Measurements from ENCODE around the gene SLIT1. TPM values are rescaled to one million over a fixed set of nuclear protein-coding genes. Genes with fewer than 3 reads are reported as not detected.

Gene SLIT1
- total RNA-seq, 2 experiments from 2014 or later, result 0.13 to 1.0 TPM

DNA sequence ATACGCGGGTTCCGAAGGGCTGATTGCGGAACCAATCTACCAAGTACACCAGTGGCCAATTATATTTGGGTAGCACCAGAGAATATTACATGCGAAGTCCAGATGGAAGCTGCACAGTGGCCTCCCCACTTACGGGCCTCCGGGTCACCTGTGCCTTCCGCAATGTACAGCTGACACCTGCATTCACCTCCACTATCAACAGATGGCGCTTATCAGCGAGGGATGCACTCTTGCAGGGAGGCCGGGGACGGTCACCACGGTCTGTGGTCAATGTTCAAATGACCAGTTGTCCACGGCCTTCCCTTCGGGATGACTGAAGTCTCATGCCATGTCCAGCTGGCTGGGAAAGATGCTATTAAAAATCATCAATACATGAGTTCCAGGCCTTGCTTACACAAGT is 47.6 kb downstream of the SLIT1 start:
- Histone ChIP-seq H3K79me2 (ENCODE audit: insufficient read depth, low read depth, low read length) (no peaks in the 10 kb centered on the region), H3K9me2 (ENCODE audit: insufficient read depth, low read length) (no peaks in the 10 kb centered on the region), H3K36me3 (ENCODE audit: insufficient read depth, low read length) (no peaks in the 10 kb centered on the region), H2AFZ (ENCODE audit: low read length) (no peak overlapping the region), H4K20me1 (ENCODE audit: insufficient read depth, low read length) (no peaks in the 10 kb centered on the region), H3K4me3 (ENCODE audit: low read depth, low read length, poor library complexity, severe bottlenecking) (no peak overlapping the region), H3K9me3 (ENCODE audit: low read length) (no peaks in the 10 kb centered on the region), H3K4me1 (ENCODE audit: insufficient read depth, low read length, poor library complexity, severe bottlenecking) (no peaks in the 10 kb centered on the region), H3K4me2 (ENCODE audit: low read length) (no peak overlapping the region), H3K27ac (ENCODE audit: low read depth, low read length, poor library complexity, severe bottlenecking) (no peak overlapping the region)
- TF ChIP-seq, protein P1, sequence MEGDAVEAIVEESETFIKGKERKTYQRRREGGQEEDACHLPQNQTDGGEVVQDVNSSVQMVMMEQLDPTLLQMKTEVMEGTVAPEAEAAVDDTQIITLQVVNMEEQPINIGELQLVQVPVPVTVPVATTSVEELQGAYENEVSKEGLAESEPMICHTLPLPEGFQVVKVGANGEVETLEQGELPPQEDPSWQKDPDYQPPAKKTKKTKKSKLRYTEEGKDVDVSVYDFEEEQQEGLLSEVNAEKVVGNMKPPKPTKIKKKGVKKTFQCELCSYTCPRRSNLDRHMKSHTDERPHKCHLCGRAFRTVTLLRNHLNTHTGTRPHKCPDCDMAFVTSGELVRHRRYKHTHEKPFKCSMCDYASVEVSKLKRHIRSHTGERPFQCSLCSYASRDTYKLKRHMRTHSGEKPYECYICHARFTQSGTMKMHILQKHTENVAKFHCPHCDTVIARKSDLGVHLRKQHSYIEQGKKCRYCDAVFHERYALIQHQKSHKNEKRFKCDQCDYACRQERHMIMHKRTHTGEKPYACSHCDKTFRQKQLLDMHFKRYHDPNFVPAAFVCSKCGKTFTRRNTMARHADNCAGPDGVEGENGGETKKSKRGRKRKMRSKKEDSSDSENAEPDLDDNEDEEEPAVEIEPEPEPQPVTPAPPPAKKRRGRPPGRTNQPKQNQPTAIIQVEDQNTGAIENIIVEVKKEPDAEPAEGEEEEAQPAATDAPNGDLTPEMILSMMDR (conservative IDR thresholded peaks at IDR 0.05; ENCODE audit: low read length), result peak; percentile 78
- no peak for TF ChIP-seq EZH2phosphoT487 (IDR thresholded peaks at IDR 0.05; ENCODE audit: borderline replicate concordance, low read depth, low read length)
- ChIA-PET CTCF (ENCODE audit: unreplicated experiment) (no interaction called here), POLR2A (no interaction called here)
- no TSS peak for BruUV-seq (replicated peaks)
- intact Hi-C loops (cut with micrococcal nuclease; ENCODE audit: unreplicated experiment), result loop anchor here (1.0 kb wide), 1 partner anchor 72 kb away; no protein-coding TSS in a partner anchor
- DNase-seq (ENCODE audit: low spot score), result peak; percentile 30

DNA sequence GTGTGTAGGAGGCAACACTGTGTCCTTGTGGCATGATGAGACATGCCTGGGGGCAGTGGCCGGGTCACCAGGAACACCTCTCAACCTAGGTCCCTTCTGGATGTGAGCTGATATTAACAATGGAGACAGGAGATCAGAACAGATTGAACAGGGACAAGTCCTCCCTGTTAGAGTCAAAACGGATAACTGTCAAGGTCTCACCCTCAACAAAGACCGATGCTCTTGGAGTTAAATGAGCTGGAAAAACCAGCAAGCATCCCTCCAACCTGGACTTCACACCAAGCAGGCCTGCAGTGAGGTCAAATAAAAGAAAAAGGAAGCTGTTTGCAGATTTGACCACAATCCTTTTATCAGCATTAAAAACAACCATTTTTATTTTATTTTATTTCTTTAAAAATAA is 49.0 kb downstream of the SLIT1 start:
- ChIA-PET CTCF (ENCODE audit: unreplicated experiment) (interaction anchor here (0.7 to 1.2 kb wide), 2 partner anchors 60 to 74 kb away, joined by 3 read pairs; no protein-coding TSS in a partner anchor), POLR2A (interaction anchor here (0.8 to 1.3 kb wide), 4 partner anchors 10 to 24 kb away, joined by 3 to 4 read pairs (median 4); no protein-coding TSS in a partner anchor)
- no peak overlapping the region for H3K4me3 ChIP-seq (ENCODE audit: low read depth, low read length, poor library complexity, severe bottlenecking)
- no peak overlapping the region for H3K4me2 ChIP-seq (ENCODE audit: low read length)
- no peak for DNase-seq (ENCODE audit: low spot score)
- no peaks in the 10 kb centered on the region for H3K4me1 ChIP-seq (ENCODE audit: insufficient read depth, low read length, poor library complexity, severe bottlenecking)
- no peaks in the 10 kb centered on the region for H4K20me1 ChIP-seq (ENCODE audit: insufficient read depth, low read length)
- no peak overlapping the region for H2AFZ ChIP-seq (ENCODE audit: low read length)
- intact Hi-C loops (cut with micrococcal nuclease; ENCODE audit: unreplicated experiment), result no loop called here
- H3K36me3 ChIP-seq (ENCODE audit: insufficient read depth, low read length), result no peaks in the 10 kb centered on the region
- H3K79me2 ChIP-seq (ENCODE audit: insufficient read depth, low read depth, low read length), result no peaks in the 10 kb centered on the region
- no peaks in the 10 kb centered on the region for H3K9me2 ChIP-seq (ENCODE audit: insufficient read depth, low read length)
- no peak overlapping the region for H3K27ac ChIP-seq (ENCODE audit: low read depth, low read length, poor library complexity, severe bottlenecking)
- TF ChIP-seq, protein P1 (conservative IDR thresholded peaks at IDR 0.05; ENCODE audit: low read length), result no peak
- TF ChIP-seq EZH2phosphoT487 (IDR thresholded peaks at IDR 0.05; ENCODE audit: borderline replicate concordance, low read depth, low read length), result no peak
- no TSS peak for BruUV-seq (replicated peaks)
- no peaks in the 10 kb centered on the region for H3K9me3 ChIP-seq (ENCODE audit: low read length)

DNA sequence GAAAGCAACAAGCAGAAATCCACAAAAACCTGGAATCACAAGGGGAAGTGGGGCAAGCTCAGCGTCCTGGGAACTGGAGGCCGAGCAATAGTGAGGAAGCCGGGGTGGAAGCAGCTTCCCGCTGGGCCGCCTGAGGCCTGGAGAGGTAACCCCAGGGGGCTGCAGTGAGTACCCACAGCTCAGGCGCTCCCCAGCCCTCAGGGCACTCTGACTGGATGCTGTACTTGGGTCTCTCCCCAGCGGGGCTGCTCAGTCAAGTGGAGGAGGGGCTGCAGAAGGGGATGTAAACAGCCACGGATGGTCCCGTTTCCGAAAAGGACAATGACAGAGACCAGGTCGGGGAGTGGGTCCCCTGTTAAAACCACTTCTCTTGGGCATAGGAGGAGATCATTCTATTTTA is 50.3 kb downstream of the SLIT1 start:
- ChIA-PET POLR2A (no interaction called here), CTCF (ENCODE audit: unreplicated experiment) (interaction anchor here (1.2 kb wide), 1 partner anchor 75 kb away, joined by 3 read pairs; no protein-coding TSS in a partner anchor)
- Histone ChIP-seq H3K4me2 (ENCODE audit: low read length) (no peak overlapping the region), H3K9me2 (ENCODE audit: insufficient read depth, low read length) (no peaks in the 10 kb centered on the region), H2AFZ (ENCODE audit: low read length) (no peak overlapping the region), H3K36me3 (ENCODE audit: insufficient read depth, low read length) (no peaks in the 10 kb centered on the region), H3K9me3 (ENCODE audit: low read length) (no peaks in the 10 kb centered on the region), H3K4me3 (ENCODE audit: low read depth, low read length, poor library complexity, severe bottlenecking) (no peak overlapping the region), H3K79me2 (ENCODE audit: insufficient read depth, low read depth, low read length) (no peaks in the 10 kb centered on the region), H3K4me1 (ENCODE audit: insufficient read depth, low read length, poor library complexity, severe bottlenecking) (no peaks in the 10 kb centered on the region), H3K27ac (ENCODE audit: low read depth, low read length, poor library complexity, severe bottlenecking) (no peak overlapping the region), H4K20me1 (ENCODE audit: insufficient read depth, low read length) (no peaks in the 10 kb centered on the region)
- no peak for DNase-seq (ENCODE audit: low spot score)
- BruUV-seq (replicated peaks), result no TSS peak
- intact Hi-C loops (cut with micrococcal nuclease; ENCODE audit: unreplicated experiment), result no loop called here
- TF ChIP-seq, protein P1 (conservative IDR thresholded peaks at IDR 0.05; ENCODE audit: low read length), result no peak
- TF ChIP-seq EZH2phosphoT487 (IDR thresholded peaks at IDR 0.05; ENCODE audit: borderline replicate concordance, low read depth, low read length), result no peak
